Suprapubic skin (tissue), 4 donors: Measurements from ENCODE around the gene CAPN10. TPM values are rescaled to one million over a fixed set of nuclear protein-coding genes. Genes with fewer than 3 reads are reported as not detected.
"Not testable (repeated sequence)": the region's sequence is repeated elsewhere in the genome, so short reads cannot be mapped to it uniquely, and the experiment has no call there.

Experiments used
- DNase-seq, 2 donors: peaks; one replicate each; pipeline ENCODE4 v3.0.0-alpha.2; 2019; ENCODE audit warnings: low spot score in 2 of 2
- H3K27ac ChIP-seq: fragments of 200-600 bp; sonication (generic); one replicate; pipeline ENCODE4 v1.5.1; 2019
- H3K27me3 ChIP-seq: fragments of 200-600 bp; sonication (generic); one replicate; pipeline ENCODE4 v1.5.1; 2019
- H3K36me3 ChIP-seq: fragments of 200-600 bp; sonication (generic); one replicate; pipeline ENCODE4 v1.5.1; 2019
- H3K4me1 ChIP-seq: fragments of 200-600 bp; sonication (generic); one replicate; pipeline ENCODE4 v1.5.1; 2019
- H3K4me3 ChIP-seq: fragments of 200-600 bp; sonication (generic); one replicate; pipeline ENCODE4 v1.5.1; 2019; ENCODE audit warnings: mild to moderate bottlenecking
- H3K9me3 ChIP-seq: fragments of 200-600 bp; sonication (generic); one replicate; pipeline ENCODE4 v1.5.1; 2019
- EP300 ChIP-seq: sonication (generic); formaldehyde crosslinking; IDR thresholded peaks from one replicate; pipeline ENCODE4 v1.6.1; 2017; ENCODE audit warnings: antibody characterized with exemption
- POLR2A ChIP-seq, 2 donors: fragments of 450-650 bp; IDR thresholded peaks; one replicate each; pipeline ENCODE4 v1.6.1; 2017; ENCODE audit warnings: antibody characterized with exemption in 2 of 2, mild to moderate bottlenecking in 2 of 2, moderate library complexity in 2 of 2
- POLR2AphosphoS5 ChIP-seq, 3 donors: sonication (generic); formaldehyde crosslinking; IDR thresholded peaks; one replicate each; pipeline ENCODE4 v1.6.1; 2017; ENCODE audit warnings: antibody characterized with exemption in 3 of 3
- WGBS: methylation state at CpG from one replicate; pipeline ENCODE4 v1.1.5; 2018; 5-methylcytosine and 5-hydroxymethylcytosine counted together
- total RNA-seq, 4 donors: library from RNA; depleted of rRNA; stranded (reverse); fragments of >200 nt; gene quantifications; one replicate each; pipeline ENCODE4 v1.1.0, GENCODE V29; 2016
- TF ChIP-seq, protein P1 (sequence below), 2 donors: fragments of 200-600 bp in 1 of 2; fragments of 450-650 bp in 1 of 2; sonication (generic) in 1 of 2; IDR thresholded peaks; one replicate each; pipeline ENCODE4 v1.5.1; 2016 to 2019; ENCODE audit warnings: antibody characterized with exemption in 2 of 2, mild to moderate bottlenecking in 1 of 2, moderate library complexity in 1 of 2

CAPN10 gene
- total RNA-seq, 4 donors from 2014 or later, result 31.3 to 73.6 (median 37.9) TPM

DNA sequence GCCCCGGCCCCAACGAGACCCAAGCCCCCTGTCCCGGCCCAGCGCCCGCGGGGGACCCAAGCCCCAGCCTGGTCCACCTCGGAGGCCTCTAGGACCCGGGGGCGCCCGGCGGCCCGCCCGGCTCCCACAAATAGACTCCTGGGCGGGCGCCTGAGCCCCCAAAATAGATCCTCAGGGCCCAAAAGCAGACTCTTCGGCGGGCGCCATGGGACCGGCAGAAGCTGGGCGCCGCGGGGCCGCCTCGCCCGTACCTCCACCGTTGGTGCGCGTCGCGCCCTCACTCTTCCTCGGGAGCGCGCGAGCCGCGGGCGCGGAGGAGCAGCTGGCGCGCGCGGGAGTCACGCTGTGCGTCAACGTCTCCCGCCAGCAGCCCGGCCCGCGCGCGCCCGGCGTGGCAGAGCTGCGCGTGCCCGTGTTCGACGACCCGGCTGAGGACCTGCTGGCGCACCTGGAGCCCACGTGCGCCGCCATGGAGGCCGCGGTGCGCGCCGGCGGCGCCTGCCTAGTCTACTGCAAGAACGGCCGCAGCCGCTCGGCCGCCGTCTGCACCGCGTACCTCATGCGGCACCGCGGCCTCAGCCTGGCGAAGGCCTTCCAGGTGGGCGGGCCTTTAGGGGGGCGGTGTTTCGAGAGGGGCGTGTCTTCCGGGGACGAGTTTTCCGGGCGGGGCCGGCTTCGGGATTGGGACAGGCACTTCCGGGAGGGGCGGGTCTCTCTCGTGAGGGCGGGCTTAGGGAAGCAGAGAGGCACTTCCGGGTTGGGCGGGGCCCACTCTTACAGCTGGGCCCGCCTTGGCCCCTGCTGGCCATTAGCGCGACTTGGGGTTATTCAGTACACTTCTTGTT is 25.8 kb upstream of the CAPN10 start:
- peak; percentile 100 for DNase-seq
- Histone ChIP-seq H3K36me3 (no peaks in the 10 kb centered on the region), H3K4me1 (peaks cover 73% of the 10 kb centered on the region), H3K27ac (peak overlapping the region; percentile 96), H3K4me3 (peak overlapping the region; percentile 63), H3K9me3 (no peaks in the 10 kb centered on the region), H3K27me3 (no peaks in the 10 kb centered on the region)
- TF ChIP-seq, protein P1, sequence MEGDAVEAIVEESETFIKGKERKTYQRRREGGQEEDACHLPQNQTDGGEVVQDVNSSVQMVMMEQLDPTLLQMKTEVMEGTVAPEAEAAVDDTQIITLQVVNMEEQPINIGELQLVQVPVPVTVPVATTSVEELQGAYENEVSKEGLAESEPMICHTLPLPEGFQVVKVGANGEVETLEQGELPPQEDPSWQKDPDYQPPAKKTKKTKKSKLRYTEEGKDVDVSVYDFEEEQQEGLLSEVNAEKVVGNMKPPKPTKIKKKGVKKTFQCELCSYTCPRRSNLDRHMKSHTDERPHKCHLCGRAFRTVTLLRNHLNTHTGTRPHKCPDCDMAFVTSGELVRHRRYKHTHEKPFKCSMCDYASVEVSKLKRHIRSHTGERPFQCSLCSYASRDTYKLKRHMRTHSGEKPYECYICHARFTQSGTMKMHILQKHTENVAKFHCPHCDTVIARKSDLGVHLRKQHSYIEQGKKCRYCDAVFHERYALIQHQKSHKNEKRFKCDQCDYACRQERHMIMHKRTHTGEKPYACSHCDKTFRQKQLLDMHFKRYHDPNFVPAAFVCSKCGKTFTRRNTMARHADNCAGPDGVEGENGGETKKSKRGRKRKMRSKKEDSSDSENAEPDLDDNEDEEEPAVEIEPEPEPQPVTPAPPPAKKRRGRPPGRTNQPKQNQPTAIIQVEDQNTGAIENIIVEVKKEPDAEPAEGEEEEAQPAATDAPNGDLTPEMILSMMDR (IDR thresholded peaks at IDR 0.05), result peak; percentile 20 to 50
- TF ChIP-seq POLR2A (IDR thresholded peaks at IDR 0.05) (peak; percentile 7 to 54), POLR2AphosphoS5 (IDR thresholded peaks at IDR 0.05) (peak in 2 of 3 donors; percentile 22 to 40), EP300 (no peak)
- WGBS, result 0% methylated on average over 6 of the region's 101 CpGs

DNA sequence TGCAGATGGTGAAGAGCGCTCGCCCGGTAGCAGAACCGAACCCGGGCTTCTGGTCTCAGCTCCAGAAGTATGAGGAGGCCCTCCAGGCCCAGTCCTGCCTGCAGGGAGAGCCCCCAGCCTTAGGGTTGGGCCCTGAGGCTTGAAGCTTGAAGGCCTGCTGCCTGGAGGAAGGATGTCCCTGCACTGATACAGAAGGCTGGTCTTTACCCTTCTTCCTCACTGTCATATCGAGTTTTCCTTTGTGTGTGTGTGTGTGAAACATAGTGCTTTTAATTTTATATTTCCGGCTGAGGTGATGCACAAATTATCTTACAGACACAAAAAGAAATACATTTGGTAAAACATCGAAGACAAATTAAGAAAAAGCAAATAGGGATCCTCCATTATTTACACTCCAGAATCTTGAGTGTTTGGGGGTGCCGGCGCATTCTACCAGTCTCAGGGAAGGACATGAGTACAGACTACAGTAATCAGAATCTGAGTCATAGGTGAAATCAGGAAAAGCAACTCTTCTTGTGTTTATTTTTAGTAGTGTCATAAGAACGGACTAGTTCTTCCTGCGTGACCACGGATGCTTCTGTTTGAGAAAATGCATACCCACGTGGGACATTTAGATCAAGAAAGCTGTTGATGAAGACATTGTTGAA is 25.1 kb upstream of the CAPN10 start:
- H3K9me3 ChIP-seq, result no peaks in the 10 kb centered on the region
- H3K27me3 ChIP-seq, result no peaks in the 10 kb centered on the region
- 23% methylated on average over 9 of the region's 14 CpGs for WGBS
- DNase-seq, result peak in 1 of 2 donors; percentile 40
- TF ChIP-seq POLR2A (IDR thresholded peaks at IDR 0.05), result peak in 1 of 2 donors; percentile 20
- TF ChIP-seq EP300, result no peak
- peaks cover 80% of the 10 kb centered on the region for H3K4me1 ChIP-seq
- H3K27ac ChIP-seq, result peak overlapping the region; percentile 96
- H3K36me3 ChIP-seq, result no peaks in the 10 kb centered on the region
- H3K4me3 ChIP-seq, result peak overlapping the region; percentile 63

DNA sequence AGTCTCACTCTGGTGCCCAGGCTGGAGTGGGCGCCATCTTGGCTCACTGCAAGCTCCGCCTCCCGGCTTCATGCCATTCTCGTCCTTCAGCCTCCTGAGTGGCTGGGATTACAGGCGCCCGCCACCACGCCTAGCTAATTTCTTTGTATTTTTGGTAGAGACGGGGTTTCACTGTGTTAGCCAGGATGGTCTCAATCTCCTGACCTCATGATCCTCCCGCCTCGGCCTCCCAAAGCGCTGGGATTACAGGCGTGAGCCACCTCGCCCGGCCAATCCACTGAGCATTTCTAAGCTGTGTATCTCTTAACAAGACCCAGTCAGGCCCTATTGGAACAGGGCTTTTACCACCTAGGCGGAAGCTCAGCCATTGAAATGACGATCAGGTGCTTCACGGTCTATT is 23.3 kb upstream of the CAPN10 start:
- peak in 1 of 2 donors; percentile 70 for DNase-seq
- H3K27ac ChIP-seq, H3K27me3 ChIP-seq, H3K4me3 ChIP-seq, H3K9me3 ChIP-seq, H3K36me3 ChIP-seq: not testable (repeated sequence)
- WGBS, result 93% methylated on average over 17 of the region's 17 CpGs
- H3K4me1 ChIP-seq, result peaks cover 80% of the 10 kb centered on the region

DNA sequence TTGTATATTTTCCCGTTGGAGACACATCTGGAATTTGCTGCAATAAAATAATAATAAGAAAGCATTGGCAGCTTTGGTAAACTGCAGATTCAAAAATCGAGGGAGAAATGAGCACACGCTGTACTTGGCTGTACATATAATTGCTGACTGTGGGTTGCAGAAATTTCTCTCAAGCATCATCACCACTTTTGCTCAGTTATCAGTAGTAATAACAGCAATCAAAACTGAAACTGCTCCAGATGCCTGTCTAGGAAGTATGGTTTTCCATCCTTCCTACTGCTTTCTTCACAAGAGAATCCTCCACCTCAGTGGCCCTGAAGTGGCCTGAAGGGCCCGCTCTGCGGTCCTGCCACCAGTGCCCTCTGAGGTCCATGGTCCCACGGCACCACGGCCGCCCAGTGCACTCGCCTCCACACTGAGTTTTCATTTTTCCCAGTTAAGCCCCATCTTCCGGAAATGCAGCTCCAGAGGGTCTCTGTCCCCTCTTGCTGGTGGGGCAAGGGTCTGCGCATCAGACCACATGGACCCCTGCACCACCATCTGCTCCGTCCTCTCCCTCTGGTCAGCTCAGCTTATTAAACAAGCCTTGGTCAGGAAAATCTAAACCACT is 22.5 kb upstream of the CAPN10 start:
- Histone ChIP-seq H3K4me3 (no peak overlapping the region), H3K27ac (no peak overlapping the region), H3K9me3 (no peaks in the 10 kb centered on the region), H3K36me3 (no peaks in the 10 kb centered on the region), H3K27me3 (no peaks in the 10 kb centered on the region), H3K4me1 (peaks cover 74% of the 10 kb centered on the region)
- peak in 1 of 2 donors; percentile 62 for DNase-seq
- TF ChIP-seq EP300 (no peak), POLR2AphosphoS5 (IDR thresholded peaks at IDR 0.05) (no peak), POLR2A (IDR thresholded peaks at IDR 0.05) (no peak)
- TF ChIP-seq, protein P1 (IDR thresholded peaks at IDR 0.05), result no peak
- 90% methylated on average over 12 of the region's 12 CpGs for WGBS

DNA sequence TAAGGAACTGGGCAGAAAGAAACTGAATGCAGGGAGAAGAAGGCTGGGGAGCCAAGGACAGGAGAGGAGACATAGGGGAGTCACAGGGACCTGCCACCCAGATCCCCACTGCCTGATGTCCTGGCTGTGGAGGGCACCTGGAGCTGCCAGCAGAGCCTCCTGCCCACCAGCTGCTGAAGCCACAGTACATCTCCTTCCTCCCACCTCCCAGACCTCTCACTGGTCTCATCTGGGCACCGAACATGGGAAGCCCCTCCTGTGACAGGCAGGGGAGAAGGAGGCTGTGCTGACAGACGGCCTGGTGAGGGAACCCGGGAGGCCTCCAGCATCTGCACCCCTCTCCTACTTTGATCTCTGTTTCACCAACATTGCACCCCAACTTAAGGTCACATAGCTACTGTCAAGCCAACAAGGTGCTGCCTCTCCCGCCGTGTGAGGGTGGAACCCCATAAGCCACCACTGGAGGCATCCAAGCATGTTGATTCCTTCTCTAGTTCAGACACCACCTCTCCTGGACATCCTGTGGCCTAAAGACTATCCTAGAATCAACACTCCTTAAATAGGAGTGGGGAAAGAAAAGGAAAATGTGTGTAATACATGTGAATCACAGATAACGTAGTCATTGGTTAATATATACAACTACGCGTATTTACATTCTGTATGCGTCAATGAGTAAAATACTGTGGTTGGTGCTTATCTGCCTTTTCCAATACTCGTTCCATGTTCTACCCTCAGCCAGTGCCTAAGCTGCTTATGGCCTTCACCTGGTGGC is 21.8 kb upstream of the CAPN10 start:
- Histone ChIP-seq H3K27me3 (no peaks in the 10 kb centered on the region), H3K4me3 (no peak overlapping the region), H3K36me3 (no peaks in the 10 kb centered on the region), H3K27ac (peak overlapping the region; percentile 91), H3K9me3 (no peaks in the 10 kb centered on the region), H3K4me1 (peaks cover 74% of the 10 kb centered on the region)
- WGBS, result 82% methylated on average over 10 of the region's 10 CpGs
- TF ChIP-seq EP300 (no peak), POLR2AphosphoS5 (IDR thresholded peaks at IDR 0.05) (no peak), POLR2A (IDR thresholded peaks at IDR 0.05) (no peak)
- TF ChIP-seq, protein P1 (IDR thresholded peaks at IDR 0.05), result no peak
- peak; percentile 41 to 59 for DNase-seq
